GM19463 (cell line): ENCODE data around the gene DBR1.

Source experiments
- ATAC-seq: cut with Tn5 transposase; IDR thresholded peaks from one replicate; pipeline ENCODE4 v1.9.1; 2021; ENCODE audit warnings: mild to moderate bottlenecking, moderate library complexity; ENCODE audit not compliant: unreplicated experiment

Gene DBR1

GRCh38 chr3:138174421-138175131 is at the start of gene DBR1:
DBR1 (minus strand) TSS chr3:138174921; CDS start chr3:138174795, 126 bp downstream.
- peak; percentile 91 for ATAC-seq

GRCh38 chr3:138222942-138223287 is 48.2 kb upstream of the DBR1 start:
- ATAC-seq = no peak

- no peak for ATAC-seq
Observed at GRCh38 chr3:138222131-138222941, 47.6 kb upstream of the DBR1 start.

GRCh38 chr3:138220788-138221187 is 46.1 kb upstream of the DBR1 start:
- no peak for ATAC-seq

GRCh38 chr3:138220242-138220641 is 45.5 kb upstream of the DBR1 start:
- no peak for ATAC-seq

GRCh38 chr3:138219255-138219654 is 44.5 kb upstream of the DBR1 start:
- ATAC-seq = no peak

- no peak for ATAC-seq
Observed at GRCh38 chr3:138213398-138214085, 38.8 kb upstream of the DBR1 start.

GRCh38 chr3:138210528-138210927 is 35.8 kb upstream of the DBR1 start:
- ATAC-seq = no peak

- no peak for ATAC-seq
Observed at GRCh38 chr3:138206196-138206595, 31.5 kb upstream of the DBR1 start.

GRCh38 chr3:138205527-138205926 is 30.8 kb upstream of the DBR1 start:
- ATAC-seq = no peak

- no peak for ATAC-seq
Observed at GRCh38 chr3:138203938-138204337, 29.2 kb upstream of the DBR1 start.

- ATAC-seq = no peak
Observed at GRCh38 chr3:138202945-138203701, 28.4 kb upstream of the DBR1 start.

- no peak for ATAC-seq
Observed at GRCh38 chr3:138200424-138200823, 25.7 kb upstream of the DBR1 start.

GRCh38 chr3:138199851-138200250 is 25.1 kb upstream of the DBR1 start:
- no peak for ATAC-seq

- ATAC-seq = no peak
Observed at GRCh38 chr3:138197524-138197923, 22.8 kb upstream of the DBR1 start.

GRCh38 chr3:138197058-138197457 is 22.3 kb upstream of the DBR1 start:
- ATAC-seq = no peak

- no peak for ATAC-seq
Observed at GRCh38 chr3:138196023-138196422, 21.3 kb upstream of the DBR1 start.

GRCh38 chr3:138195481-138195880 is 20.8 kb upstream of the DBR1 start:
- ATAC-seq = no peak

GRCh38 chr3:138188013-138188730 is 13.5 kb upstream of the DBR1 start:
- peak; percentile 12 for ATAC-seq

- peak; percentile 57 for ATAC-seq
Observed at GRCh38 chr3:138187296-138188012, 12.7 kb upstream of the DBR1 start, which contains the start of gene ARMC8. ARMC8 (plus strand) TSS chr3:138187301; CDS start chr3:138187555, 254 bp downstream.
